HG03066 (cell line): Measurements from ENCODE around the gene SH3GL3.

Source experiments
- ATAC-seq: cut with Tn5 transposase; IDR thresholded peaks from one replicate; pipeline ENCODE4 v1.9.1; 2021; ENCODE audit warnings: low read depth; ENCODE audit not compliant: unreplicated experiment

SH3GL3 gene

GRCh38 chr15:83462026-83462425 is 14.9 kb downstream of the SH3GL3 start:
- no peak for ATAC-seq

- no peak for ATAC-seq
Observed at GRCh38 chr15:83462953-83463433, 15.9 kb downstream of the SH3GL3 start.

GRCh38 chr15:83470887-83471286 is 23.7 kb downstream of the SH3GL3 start:
- ATAC-seq: no peak

GRCh38 chr15:83471307-83471866 is 24.2 kb downstream of the SH3GL3 start:
- no peak for ATAC-seq

GRCh38 chr15:83472151-83472550 is 25.0 kb downstream of the SH3GL3 start:
- no peak for ATAC-seq

GRCh38 chr15:83472797-83473196 is 25.7 kb downstream of the SH3GL3 start:
- ATAC-seq: no peak

DNA sequence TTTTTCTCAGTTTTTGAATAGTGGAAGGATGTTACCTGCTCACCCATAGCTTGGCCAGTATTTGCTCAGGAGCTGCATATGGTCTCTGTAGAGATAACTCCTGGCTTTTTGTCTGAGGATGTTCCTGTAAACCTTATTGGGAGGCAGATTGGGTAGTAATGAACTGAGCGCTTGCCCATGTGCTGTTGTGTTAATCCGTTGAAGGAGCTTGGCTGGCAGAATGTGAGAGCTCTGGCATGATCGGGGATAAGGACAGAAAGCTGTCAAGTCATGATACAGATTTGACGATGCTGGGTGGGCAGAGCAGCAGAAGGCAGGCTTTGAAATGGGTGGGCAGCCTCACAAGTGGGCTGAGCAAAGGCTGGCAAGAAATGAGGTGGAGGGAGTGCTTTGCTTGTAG is 27.4 kb downstream of the SH3GL3 start:
- ATAC-seq: no peak

- no peak for ATAC-seq
Observed at GRCh38 chr15:83475551-83475950, 28.4 kb downstream of the SH3GL3 start.

GRCh38 chr15:83476066-83476465 is 28.9 kb downstream of the SH3GL3 start:
- no peak for ATAC-seq

- ATAC-seq: no peak
Observed at GRCh38 chr15:83476708-83477107, 29.6 kb downstream of the SH3GL3 start.

GRCh38 chr15:83477172-83477807 is 30.1 kb downstream of the SH3GL3 start:
- ATAC-seq: no peak

DNA sequence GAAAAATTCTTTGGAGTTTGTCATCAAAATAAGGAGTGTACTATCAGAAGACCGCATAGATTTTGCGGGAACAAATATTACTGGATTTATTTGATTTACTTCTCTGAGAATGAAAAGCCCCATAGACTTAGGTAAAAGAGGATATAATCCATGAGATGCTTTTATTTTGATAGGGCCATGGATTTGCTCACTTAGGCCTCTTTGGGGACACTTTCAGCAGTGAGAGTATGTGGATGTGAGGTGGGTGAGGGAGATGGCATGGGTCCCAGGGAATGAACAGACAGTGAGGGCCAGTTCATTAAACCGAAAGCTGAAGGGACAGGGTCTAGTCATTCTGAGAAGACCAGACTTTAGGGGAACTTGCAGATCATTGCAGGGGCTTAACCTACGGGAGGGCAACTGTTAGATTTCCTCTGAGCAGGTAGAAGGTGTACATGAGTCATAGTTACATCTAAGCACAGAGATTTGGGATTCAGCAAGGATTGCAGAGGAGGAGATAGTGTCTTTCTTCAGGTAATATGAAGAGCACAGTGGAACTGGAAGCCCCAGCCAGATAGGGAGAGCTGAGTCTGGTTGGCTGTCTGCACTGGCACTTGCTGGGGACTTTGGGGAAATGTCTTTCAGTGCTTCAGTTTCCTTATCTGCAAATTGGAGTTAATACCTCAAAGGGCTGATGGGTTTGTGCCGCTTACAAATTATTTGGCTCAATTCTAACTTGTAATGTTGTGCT is 30.8 kb downstream of the SH3GL3 start:
- ATAC-seq: no peak

GRCh38 chr15:83483612-83484011 is 36.5 kb downstream of the SH3GL3 start:
- ATAC-seq: no peak

GRCh38 chr15:83484636-83485035 is 37.5 kb downstream of the SH3GL3 start:
- no peak for ATAC-seq

- ATAC-seq: no peak
Observed at GRCh38 chr15:83486363-83486762, 39.2 kb downstream of the SH3GL3 start.

DNA sequence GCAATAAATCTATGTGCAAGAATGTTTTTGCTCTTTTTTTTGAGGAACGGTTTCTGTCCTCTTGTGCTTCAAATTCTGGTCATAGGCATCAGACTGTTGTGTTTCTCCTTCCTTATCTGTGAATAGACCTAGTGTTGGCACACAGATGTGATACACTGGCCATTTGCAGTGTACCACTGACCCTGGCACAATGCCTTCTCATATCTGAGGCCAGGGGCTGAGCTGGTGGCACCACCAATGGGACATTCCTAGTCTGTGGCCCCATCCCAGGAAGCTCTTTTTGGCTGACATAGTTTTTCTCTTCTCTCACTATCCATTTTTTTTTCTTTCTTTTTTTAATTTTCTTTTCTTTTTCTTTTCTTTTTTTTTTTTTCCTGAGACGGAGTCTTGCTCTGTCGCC is 40.4 kb downstream of the SH3GL3 start:
- ATAC-seq: no peak

DNA sequence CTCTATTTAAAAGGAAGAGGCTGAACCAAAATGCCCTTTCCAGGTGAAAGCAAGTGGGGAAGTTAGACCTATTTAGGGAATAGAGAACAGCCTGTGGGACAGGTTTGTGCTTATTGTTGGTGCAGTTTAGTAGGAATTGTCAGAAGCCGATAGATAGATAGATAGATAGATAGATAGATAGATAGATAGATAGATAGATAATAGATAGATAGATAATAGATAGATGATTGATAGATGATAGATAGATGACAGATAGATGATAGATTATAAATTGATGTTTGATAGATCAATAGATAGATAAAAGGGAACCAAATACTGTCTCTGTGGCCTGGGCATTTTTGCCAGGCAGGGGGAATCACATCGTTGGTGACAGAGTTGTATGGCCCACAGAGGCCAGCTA is 42.5 kb downstream of the SH3GL3 start:
- ATAC-seq: no peak

DNA sequence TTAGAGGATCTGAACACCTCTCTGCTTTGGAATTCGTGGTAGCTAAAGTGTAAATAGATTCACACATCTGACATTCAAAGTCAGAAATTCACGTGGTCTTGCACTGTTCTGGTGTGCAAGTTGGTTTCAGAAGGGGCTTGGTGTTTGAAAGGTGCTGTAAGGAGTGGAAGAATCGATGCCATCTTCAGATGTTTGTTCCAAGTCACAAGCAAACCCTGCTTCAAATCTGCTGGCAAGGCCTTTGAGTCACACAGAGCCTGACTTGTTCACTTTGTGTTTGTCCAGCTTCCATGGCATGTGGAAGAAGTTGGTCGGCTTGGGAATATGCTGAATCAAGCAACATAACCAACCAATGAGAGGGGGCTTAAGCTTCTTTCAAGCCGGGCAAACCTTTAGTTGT is 44.3 kb downstream of the SH3GL3 start:
- ATAC-seq: no peak

- ATAC-seq: no peak
Observed at GRCh38 chr15:83496766-83497165, 49.6 kb downstream of the SH3GL3 start.

DNA sequence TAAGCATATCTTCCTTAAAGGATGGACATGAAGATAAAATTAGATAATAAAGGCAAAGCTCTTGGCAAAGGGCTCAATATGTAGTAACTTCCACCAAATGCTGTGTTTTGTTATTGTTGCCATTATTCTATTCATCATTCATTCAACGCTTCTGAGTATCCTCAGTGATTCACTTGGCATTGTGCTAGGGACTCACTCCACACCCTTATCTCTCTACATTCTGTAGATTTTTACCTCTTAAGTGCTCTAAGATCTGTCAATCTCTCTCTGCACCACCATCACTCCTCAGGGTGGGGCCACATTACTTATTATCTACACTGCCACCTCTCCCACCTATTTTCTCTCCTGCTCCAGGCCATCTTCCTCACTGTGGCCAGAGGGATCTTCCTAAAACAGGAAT is 51.2 kb downstream of the SH3GL3 start:
- ATAC-seq: no peak

DNA sequence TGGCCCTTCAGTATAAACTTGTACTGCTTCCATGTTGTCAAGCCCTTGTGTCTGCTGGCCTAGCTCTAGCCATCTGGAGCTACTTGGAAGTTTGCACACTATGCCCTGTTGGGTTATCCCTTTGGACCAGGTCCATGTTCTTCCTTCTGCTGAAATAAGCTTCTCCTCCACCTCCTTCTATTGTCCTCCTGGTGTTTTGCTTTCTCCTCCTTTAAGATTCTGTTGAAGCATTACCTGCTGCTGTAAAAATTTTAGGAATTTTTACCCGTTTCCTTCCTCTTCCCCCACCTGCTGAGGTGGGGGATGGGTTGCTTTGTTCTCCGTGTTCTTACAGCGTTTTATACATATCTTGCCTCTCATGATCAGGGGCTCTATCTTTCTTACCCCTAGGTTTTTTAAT is 51.7 kb downstream of the SH3GL3 start:
- ATAC-seq: no peak

DNA sequence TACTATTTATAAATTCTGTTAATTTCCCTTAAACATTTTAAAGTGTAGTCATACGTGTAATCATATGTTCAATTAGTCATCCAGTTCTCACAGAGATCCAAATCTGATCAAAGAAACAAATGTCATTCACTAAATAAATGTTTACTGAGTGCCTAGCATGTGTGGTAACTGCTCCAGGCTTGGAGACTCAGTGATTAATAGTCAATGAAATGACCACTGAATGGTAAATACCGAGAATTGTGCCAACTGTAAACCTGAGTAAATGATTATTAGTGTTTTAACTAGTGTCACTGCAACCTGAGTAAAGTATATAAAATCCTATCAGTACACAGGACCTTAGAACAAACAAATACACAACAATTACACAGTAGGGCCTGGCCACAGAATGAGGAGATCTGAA is 52.3 kb downstream of the SH3GL3 start:
- no peak for ATAC-seq
